Activated naive CD8-positive, alpha-beta T cell (primary cell): ENCODE data around the gene KCNMB1.

Experiments used
- H3K27ac Mint-ChIP-seq: one replicate; pipeline ENCODE4 v1.8.0; 2021; ENCODE audit warnings: mixed read lengths
- H3K27me3 Mint-ChIP-seq: one replicate; pipeline ENCODE4 v1.8.0; 2021; ENCODE audit warnings: mixed read lengths
- H3K36me3 Mint-ChIP-seq: one replicate; pipeline ENCODE4 v1.8.0; 2021; ENCODE audit warnings: mixed read lengths
- H3K4me1 Mint-ChIP-seq: one replicate; pipeline ENCODE4 v1.8.0; 2021; ENCODE audit warnings: low read depth, mixed read lengths
- H3K4me3 Mint-ChIP-seq: one replicate; pipeline ENCODE4 v1.8.0; 2021; ENCODE audit warnings: mild to moderate bottlenecking, mixed read lengths
- H3K9me3 Mint-ChIP-seq: one replicate; pipeline ENCODE4 v1.8.0; 2021; ENCODE audit warnings: low read depth, mixed read lengths

The KCNMB1 gene

DNA sequence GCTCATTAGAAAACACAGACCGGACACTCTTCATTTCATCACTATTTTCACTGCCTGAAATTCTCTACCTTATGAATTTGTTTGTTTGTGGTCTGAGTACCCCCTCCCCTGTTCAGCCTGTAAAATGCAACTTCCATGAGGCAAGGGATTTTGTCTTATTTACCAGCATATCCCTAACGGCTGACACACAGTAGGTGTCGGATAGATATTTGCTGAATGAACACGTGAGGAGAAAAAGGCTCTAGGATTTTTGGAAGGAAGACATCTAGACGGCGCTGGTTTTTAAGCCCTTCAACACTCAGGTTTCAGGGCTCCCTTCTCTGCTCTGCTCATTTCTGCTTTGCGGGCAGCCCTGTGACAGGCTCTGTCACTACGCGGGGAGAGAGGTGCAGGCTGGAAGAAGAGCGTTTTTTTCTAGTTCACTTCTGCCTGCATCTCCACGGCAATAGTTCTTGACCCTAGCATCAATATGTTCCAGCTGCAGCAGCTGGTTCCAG, 41.0 kb downstream of the KCNMB1 start:
- Mint-ChIP-seq H3K27me3 (no peaks in the 10 kb centered on the region), H3K27ac (no peak overlapping the region), H3K4me3 (no peak overlapping the region), H3K36me3 (no peaks in the 10 kb centered on the region), H3K9me3 (no peaks in the 10 kb centered on the region), H3K4me1 (peaks cover 1% of the 10 kb centered on the region)

DNA sequence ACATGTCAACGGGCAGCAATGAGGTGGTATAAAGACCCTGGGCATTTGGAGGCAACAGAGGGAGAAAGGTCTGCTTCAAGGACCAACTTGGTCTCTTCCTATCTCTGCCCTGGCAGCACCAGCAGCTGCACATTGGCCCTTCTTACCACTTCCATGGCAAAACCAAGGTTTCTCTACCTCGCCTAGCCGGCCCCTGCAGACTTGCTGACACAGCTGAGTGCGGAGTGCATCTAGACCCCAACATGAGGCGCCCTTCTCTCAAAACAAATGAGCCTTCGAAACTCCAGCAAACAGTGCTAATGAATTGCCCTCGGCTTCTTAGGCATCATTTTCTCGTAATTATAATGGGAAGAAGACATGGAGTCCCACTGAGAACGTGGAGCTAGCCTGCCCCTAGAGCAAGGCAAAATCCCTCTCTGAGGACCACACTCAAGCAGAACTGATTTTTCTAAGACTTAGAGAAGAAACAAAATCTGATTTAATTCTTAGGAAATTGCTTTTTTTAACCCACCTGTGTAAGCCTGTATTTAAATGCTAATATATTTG, 42.1 kb downstream of the KCNMB1 start:
- no peaks in the 10 kb centered on the region for H3K4me1 Mint-ChIP-seq
- H3K36me3 Mint-ChIP-seq, result no peaks in the 10 kb centered on the region
- H3K27ac Mint-ChIP-seq, result no peak overlapping the region
- no peak overlapping the region for H3K4me3 Mint-ChIP-seq
- H3K27me3 Mint-ChIP-seq, result no peaks in the 10 kb centered on the region
- H3K9me3 Mint-ChIP-seq, result no peaks in the 10 kb centered on the region

DNA sequence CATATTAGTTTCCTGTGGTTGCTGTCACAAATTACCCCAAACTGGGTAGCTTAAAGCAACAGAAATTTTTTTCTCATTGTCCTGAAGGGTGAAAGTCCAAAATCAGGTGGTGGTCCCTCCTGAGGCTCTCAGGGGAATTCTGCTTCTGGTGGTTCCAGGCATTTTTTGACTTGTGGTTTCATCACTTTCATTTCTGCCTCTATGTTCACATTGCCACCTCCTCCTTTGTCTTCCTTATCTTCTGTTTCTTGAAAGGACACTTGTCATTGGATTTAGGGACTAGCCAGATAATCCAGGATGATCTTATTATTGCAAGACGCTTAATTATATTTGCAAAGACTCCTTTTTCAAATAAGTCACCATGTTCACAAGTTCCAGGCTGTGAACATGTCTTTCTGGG, 43.2 kb downstream of the KCNMB1 start:
- no peak overlapping the region for H3K27ac Mint-ChIP-seq
- no peak overlapping the region for H3K4me3 Mint-ChIP-seq
- no peaks in the 10 kb centered on the region for H3K36me3 Mint-ChIP-seq
- H3K4me1 Mint-ChIP-seq, result no peaks in the 10 kb centered on the region
- no peaks in the 10 kb centered on the region for H3K9me3 Mint-ChIP-seq
- H3K27me3 Mint-ChIP-seq, result no peaks in the 10 kb centered on the region

DNA sequence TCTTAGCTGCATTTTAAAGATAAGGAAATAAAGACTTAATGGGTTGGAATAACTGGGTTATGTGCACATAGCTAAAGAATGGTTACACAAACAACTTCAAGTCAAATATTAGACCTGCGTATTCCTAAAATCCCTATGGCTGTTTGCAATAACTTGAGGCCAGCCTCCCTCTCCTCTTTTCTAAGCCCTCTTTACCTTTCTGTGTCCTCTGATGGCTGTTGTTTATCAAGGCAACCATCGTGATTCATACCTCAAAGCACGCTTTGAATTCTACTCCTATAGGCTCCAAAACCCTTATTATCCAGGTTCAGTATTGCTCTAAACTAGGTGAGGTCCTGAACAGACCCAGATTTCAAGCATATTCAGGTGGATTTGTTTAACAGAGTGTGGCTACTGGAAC, 46.0 kb downstream of the KCNMB1 start:
- H3K36me3 Mint-ChIP-seq, result no peaks in the 10 kb centered on the region
- H3K27me3 Mint-ChIP-seq, result no peaks in the 10 kb centered on the region

DNA sequence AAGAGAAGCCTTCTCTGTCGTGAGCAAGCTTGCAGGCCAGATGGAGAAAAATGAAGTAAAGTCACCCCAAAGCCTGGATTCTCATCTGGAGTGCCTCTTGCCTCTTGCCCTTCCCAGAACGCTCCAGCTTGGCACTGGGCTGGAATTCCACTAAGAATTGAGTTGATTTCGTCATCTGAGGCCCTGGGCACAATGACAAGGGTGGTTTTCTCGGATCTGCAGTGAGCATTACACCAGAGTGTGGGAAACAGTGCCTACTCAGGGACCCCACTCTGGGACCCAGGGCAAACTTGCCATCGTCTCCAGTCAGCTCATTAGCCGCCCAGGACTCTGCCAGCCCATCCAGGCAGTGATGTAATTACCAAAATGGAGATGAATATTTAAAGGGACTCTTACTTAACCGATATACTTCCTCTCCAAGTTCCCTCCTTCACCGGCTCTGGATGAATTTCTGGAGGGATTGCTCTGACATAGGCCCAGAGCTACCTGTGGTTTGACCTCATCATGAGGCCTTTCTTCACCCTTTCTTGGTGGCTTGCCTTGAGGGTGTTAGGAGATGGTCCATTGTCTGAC, 46.9 kb downstream of the KCNMB1 start:
- Mint-ChIP-seq H3K4me1 (peaks cover 18% of the 10 kb centered on the region), H3K27ac (no peak overlapping the region), H3K27me3 (no peaks in the 10 kb centered on the region), H3K9me3 (no peaks in the 10 kb centered on the region), H3K36me3 (no peaks in the 10 kb centered on the region), H3K4me3 (no peak overlapping the region)

More for the DNA sequence above, 46.0 kb downstream of the KCNMB1 start:
- peaks cover 9% of the 10 kb centered on the region for H3K4me1 Mint-ChIP-seq
- H3K9me3 Mint-ChIP-seq, result no peaks in the 10 kb centered on the region
- no peak overlapping the region for H3K4me3 Mint-ChIP-seq
- H3K27ac Mint-ChIP-seq, result no peak overlapping the region

DNA sequence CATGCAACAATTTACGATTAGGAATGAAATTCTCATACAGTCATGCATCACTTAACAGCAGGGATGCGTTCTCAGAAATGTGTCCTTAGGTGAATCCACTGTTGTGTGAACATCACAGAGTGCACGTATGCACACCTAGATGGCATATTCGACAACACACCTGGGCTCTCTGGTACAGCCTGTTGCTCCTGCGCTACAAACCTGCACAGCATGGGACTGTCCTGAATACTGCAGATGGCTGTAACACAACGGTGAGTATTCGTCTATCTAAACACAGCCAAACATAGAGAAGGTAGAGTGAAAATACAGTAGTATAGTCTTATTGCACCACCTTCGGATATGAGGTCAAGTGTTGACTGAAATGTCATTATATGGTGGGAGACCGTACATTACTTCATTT, 47.6 kb downstream of the KCNMB1 start:
- Mint-ChIP-seq H3K27ac (no peak overlapping the region), H3K36me3 (no peaks in the 10 kb centered on the region), H3K27me3 (no peaks in the 10 kb centered on the region), H3K9me3 (no peaks in the 10 kb centered on the region), H3K4me1 (peaks cover 25% of the 10 kb centered on the region), H3K4me3 (no peak overlapping the region)

- Mint-ChIP-seq H3K36me3 (no peaks in the 10 kb centered on the region), H3K4me3 (no peak overlapping the region), H3K27ac (no peak overlapping the region), H3K9me3 (no peaks in the 10 kb centered on the region), H3K27me3 (no peaks in the 10 kb centered on the region), H3K4me1 (peaks cover 37% of the 10 kb centered on the region)
Measured at GRCh38 chr5:170339780-170340167, 49.4 kb downstream of the KCNMB1 start.

GRCh38 chr5:170338933-170339779, 50.0 kb downstream of the KCNMB1 start:
- H3K27ac Mint-ChIP-seq, result peak overlapping the region; percentile 86
- no peaks in the 10 kb centered on the region for H3K27me3 Mint-ChIP-seq
- no peak overlapping the region for H3K4me3 Mint-ChIP-seq
- peaks cover 37% of the 10 kb centered on the region for H3K4me1 Mint-ChIP-seq
- no peaks in the 10 kb centered on the region for H3K9me3 Mint-ChIP-seq
- no peaks in the 10 kb centered on the region for H3K36me3 Mint-ChIP-seq

DNA sequence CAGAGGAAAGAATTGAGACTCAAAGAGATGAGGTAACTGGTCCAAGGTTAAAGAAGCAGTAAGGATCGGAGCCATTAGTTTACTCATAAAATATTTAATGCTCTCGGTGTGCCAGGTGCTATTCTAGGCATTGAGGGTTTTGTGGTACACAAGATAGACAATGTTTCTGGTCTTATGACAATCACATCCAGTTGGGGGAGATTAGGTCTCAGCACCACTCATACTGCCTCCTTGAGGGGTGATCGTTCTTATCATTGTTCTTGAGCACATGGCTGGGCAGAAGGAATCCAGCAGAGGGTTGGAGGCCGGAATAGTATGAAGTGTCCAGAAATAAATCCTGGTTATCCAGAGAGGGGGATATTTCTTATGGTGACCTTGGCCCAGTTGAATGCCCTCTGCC, 50.9 kb downstream of the KCNMB1 start:
- H3K9me3 Mint-ChIP-seq, result no peaks in the 10 kb centered on the region
- H3K27me3 Mint-ChIP-seq, result no peaks in the 10 kb centered on the region
- H3K4me1 Mint-ChIP-seq, result peaks cover 37% of the 10 kb centered on the region
- peak overlapping the region; percentile 86 for H3K27ac Mint-ChIP-seq
- no peak overlapping the region for H3K4me3 Mint-ChIP-seq
- H3K36me3 Mint-ChIP-seq, result no peaks in the 10 kb centered on the region

GRCh38 chr5:170337045-170337733, 52.0 kb downstream of the KCNMB1 start:
- H3K9me3 Mint-ChIP-seq, result no peaks in the 10 kb centered on the region
- peak overlapping the region; percentile 96 for H3K27ac Mint-ChIP-seq
- peaks cover 37% of the 10 kb centered on the region for H3K4me1 Mint-ChIP-seq
- H3K27me3 Mint-ChIP-seq, result no peaks in the 10 kb centered on the region
- no peak overlapping the region for H3K4me3 Mint-ChIP-seq
- H3K36me3 Mint-ChIP-seq, result no peaks in the 10 kb centered on the region

- Mint-ChIP-seq H3K36me3 (no peaks in the 10 kb centered on the region), H3K27me3 (no peaks in the 10 kb centered on the region), H3K4me1 (peaks cover 37% of the 10 kb centered on the region), H3K4me3 (peak overlapping the region; percentile 73), H3K27ac (peak overlapping the region; percentile 96), H3K9me3 (no peaks in the 10 kb centered on the region)
Measured at GRCh38 chr5:170336065-170336464, 53.1 kb downstream of the KCNMB1 start.

- Mint-ChIP-seq H3K4me1 (peaks cover 37% of the 10 kb centered on the region), H3K9me3 (no peaks in the 10 kb centered on the region), H3K27ac (no peak overlapping the region)
Measured at GRCh38 chr5:170334626-170335025, 54.5 kb downstream of the KCNMB1 start.

DNA sequence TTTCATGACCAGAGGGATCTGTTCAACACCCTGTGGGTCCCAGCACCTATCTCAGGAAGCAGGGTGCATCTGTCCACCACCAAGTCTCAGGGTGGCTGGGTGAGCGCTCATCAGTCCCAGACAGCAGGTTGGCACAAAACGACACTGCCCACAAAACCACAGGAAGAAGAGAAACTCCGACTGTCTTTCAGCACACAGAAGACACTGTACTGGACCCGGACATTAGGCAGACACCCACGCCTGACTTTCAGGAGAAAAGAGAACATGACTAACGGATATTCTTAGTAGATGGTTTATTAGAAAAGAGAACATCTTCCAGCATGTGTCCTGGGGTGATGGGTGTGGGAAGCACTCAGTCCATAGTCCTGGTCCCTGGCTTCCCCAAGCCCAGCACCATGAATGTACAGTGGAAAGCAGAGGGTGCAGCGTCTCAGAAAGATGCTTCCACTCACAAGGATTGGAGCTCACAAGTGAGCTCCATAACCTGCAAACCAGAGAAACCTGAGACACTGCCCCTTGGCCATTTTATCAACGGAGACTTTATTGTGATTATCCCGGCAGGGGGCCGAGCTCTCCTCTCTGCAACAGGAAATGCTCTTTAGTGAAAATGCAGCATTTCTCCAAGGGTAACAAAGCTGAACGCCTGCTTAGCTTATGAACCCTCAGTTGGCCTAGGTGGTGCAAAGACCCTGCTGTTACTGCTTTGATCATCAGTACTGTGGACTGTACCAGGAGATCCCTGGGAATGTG, 55.8 kb downstream of the KCNMB1 start:
- Mint-ChIP-seq H3K4me3 (no peak overlapping the region), H3K4me1 (peaks cover 30% of the 10 kb centered on the region), H3K27me3 (no peaks in the 10 kb centered on the region), H3K27ac (no peak overlapping the region), H3K9me3 (no peaks in the 10 kb centered on the region), H3K36me3 (no peaks in the 10 kb centered on the region)

More at GRCh38 chr5:170334626-170335025, 54.5 kb downstream of the KCNMB1 start:
- Mint-ChIP-seq H3K36me3 (no peaks in the 10 kb centered on the region), H3K27me3 (no peaks in the 10 kb centered on the region), H3K4me3 (no peak overlapping the region)

DNA sequence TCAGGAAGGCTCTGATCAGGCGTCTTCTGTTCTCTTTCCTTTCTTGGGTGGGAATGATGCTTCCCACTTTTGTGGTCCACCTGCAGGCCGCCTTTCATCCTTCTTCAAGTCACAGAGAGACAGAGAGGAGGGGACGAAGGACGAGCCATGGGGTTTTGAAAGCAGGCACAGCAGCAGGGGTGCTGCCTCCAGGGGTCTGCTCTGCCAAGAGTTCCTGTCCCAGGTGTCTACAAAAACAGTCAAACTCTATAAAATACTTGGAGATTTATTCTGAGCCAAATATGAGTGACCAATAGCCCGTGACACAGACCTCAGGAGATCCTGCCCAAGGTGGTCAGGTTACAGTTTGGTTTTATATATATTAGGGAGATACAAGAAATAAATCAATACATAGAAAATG, 57.1 kb downstream of the KCNMB1 start:
- H3K9me3 Mint-ChIP-seq, result no peaks in the 10 kb centered on the region
- peaks cover 17% of the 10 kb centered on the region for H3K4me1 Mint-ChIP-seq
- H3K36me3 Mint-ChIP-seq, result no peaks in the 10 kb centered on the region
- no peak overlapping the region for H3K27ac Mint-ChIP-seq
- H3K27me3 Mint-ChIP-seq, result no peaks in the 10 kb centered on the region
- no peak overlapping the region for H3K4me3 Mint-ChIP-seq
